ENCODE data around the gene SH3GL1. TPM values are rescaled to one million over a fixed set of nuclear protein-coding genes. Genes with fewer than 3 reads are reported as not detected.
A peak's percentile ranks its signal among the peaks of the same experiment; 100 is the strongest.

The SH3GL1 gene
- total and polyA plus RNA-seq, 9 of the 15 experiments (the other 6 are each of a cell fraction or from before 2014, with no cell fraction given) = 1.7 to 75.3 (median 25.7) TPM

DNA sequence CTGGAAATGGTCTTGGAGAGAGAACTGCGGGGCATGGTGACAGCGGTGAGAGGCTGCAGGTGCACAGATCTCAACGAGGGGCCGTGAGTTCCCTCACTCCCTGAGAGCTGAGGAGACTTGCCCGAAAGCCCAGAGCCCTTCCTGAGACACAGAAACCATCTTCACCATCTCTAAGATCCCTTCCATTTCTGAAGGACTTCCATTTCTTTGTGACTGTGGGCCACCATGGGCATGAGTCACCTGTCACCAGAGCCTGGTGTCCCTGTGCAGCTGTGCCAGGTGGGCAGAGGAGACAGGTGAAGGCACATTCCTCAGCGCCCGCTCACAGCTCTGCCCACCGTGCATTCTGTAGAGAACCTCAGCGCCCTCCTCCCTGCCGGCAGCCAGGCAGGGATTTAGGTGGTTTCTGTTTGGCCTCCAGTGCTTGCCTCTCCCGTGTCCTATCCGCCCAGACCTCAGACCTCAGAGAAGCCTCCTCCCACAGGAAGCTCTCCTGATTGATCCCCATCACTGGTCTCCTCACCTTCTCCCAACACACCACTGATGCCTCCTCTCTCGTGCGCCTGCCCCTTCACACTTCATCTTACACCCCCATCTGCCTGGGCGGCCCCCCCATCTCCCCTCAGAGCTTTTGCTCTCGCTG, 24.2 kb downstream of the SH3GL1 start (continued):
- TF ChIP-seq, protein P1, sequence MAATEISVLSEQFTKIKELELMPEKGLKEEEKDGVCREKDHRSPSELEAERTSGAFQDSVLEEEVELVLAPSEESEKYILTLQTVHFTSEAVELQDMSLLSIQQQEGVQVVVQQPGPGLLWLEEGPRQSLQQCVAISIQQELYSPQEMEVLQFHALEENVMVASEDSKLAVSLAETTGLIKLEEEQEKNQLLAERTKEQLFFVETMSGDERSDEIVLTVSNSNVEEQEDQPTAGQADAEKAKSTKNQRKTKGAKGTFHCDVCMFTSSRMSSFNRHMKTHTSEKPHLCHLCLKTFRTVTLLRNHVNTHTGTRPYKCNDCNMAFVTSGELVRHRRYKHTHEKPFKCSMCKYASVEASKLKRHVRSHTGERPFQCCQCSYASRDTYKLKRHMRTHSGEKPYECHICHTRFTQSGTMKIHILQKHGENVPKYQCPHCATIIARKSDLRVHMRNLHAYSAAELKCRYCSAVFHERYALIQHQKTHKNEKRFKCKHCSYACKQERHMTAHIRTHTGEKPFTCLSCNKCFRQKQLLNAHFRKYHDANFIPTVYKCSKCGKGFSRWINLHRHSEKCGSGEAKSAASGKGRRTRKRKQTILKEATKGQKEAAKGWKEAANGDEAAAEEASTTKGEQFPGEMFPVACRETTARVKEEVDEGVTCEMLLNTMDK (IDR thresholded peaks at IDR 0.05; ENCODE audit: borderline replicate concordance, insufficient read depth, low read depth, low read length, poor library complexity, severe bottlenecking) = no peak
- TF ChIP-seq RFX7 (CRISPR knock-in tag; IDR thresholded peaks at IDR 0.05) (no peak), ZNF561 (CRISPR knock-in tag; conservative IDR thresholded peaks at IDR 0.05) (no peak), CHD2 (IDR thresholded peaks at IDR 0.05; ENCODE audit: low read depth, low read length) (no peak), NCOA4 (IDR thresholded peaks at IDR 0.05; ENCODE audit: partially characterized antibody) (no peak), STAT5A (IDR thresholded peaks at IDR 0.05; ENCODE audit: borderline replicate concordance, low read length) (no peak), PYGO2 (tag; IDR thresholded peaks at IDR 0.05) (no peak), PHF21A (IDR thresholded peaks at IDR 0.05; ENCODE audit: borderline replicate concordance, low read depth) (no peak), FOXJ3 (CRISPR knock-in tag; IDR thresholded peaks at IDR 0.05) (no peak), ZNF124 (CRISPR knock-in tag; IDR thresholded peaks at IDR 0.05) (no peak), LARP7 (IDR thresholded peaks at IDR 0.05) (0 out of 2 replicates have a peak, but pooled peaks have one; percentile 59), HNRNPL (IDR thresholded peaks at IDR 0.05; ENCODE audit: low read depth, low read length) (0 out of 2 replicates have a peak, but pooled peaks have one; percentile 41), FUS (optimal IDR thresholded peaks at IDR 0.05; ENCODE audit: low read depth, low read length) (no peak), ZC3H11A (IDR thresholded peaks at IDR 0.05; ENCODE audit: low read depth, low read length) (no peak), ZNF75A (CRISPR knock-in tag; IDR thresholded peaks at IDR 0.05) (no peak), MED1 (CRISPR knock-in tag; IDR thresholded peaks at IDR 0.05; ENCODE audit: borderline replicate concordance) (no peak), SIN3B (IDR thresholded peaks at IDR 0.05; ENCODE audit: low read depth) (no peak), SMC3 (conservative IDR thresholded peaks at IDR 0.05; ENCODE audit: insufficient read depth, low read depth, low read length) (no peak)
- TF ChIP-seq, protein P2, sequence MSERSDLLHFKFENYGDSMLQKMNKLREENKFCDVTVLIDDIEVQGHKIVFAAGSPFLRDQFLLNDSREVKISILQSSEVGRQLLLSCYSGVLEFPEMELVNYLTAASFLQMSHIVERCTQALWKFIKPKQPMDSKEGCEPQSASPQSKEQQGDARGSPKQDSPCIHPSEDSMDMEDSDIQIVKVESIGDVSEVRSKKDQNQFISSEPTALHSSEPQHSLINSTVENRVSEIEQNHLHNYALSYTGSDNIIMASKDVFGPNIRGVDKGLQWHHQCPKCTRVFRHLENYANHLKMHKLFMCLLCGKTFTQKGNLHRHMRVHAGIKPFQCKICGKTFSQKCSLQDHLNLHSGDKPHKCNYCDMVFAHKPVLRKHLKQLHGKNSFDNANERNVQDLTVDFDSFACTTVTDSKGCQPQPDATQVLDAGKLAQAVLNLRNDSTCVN (CRISPR knock-in tag; IDR thresholded peaks at IDR 0.05) = no peak
- TF ChIP-seq, protein P3, sequence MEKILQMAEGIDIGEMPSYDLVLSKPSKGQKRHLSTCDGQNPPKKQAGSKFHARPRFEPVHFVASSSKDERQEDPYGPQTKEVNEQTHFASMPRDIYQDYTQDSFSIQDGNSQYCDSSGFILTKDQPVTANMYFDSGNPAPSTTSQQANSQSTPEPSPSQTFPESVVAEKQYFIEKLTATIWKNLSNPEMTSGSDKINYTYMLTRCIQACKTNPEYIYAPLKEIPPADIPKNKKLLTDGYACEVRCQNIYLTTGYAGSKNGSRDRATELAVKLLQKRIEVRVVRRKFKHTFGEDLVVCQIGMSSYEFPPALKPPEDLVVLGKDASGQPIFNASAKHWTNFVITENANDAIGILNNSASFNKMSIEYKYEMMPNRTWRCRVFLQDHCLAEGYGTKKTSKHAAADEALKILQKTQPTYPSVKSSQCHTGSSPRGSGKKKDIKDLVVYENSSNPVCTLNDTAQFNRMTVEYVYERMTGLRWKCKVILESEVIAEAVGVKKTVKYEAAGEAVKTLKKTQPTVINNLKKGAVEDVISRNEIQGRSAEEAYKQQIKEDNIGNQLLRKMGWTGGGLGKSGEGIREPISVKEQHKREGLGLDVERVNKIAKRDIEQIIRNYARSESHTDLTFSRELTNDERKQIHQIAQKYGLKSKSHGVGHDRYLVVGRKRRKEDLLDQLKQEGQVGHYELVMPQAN (IDR thresholded peaks at IDR 0.05; ENCODE audit: borderline replicate concordance) = 0 out of 2 replicates have a peak, but pooled peaks have one; percentile 43
- TF ChIP-seq, protein P4, sequence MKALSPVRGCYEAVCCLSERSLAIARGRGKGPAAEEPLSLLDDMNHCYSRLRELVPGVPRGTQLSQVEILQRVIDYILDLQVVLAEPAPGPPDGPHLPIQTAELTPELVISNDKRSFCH (CRISPR knock-in tag; IDR thresholded peaks at IDR 0.05) = no peak
- TF ChIP-seq, protein P4 (tag; IDR thresholded peaks at IDR 0.05) = peak; percentile 14; the same call in 1 of the 2 replicates

All from K562 (cell line).